HepG2 (cell line): Measurements from ENCODE around the gene SH3PXD2A. TPM values are rescaled to one million over a fixed set of nuclear protein-coding genes. Genes with fewer than 3 reads are reported as not detected.

Experiments
- BCL6 ChIP-seq: IDR thresholded peaks from 2 replicates; pipeline ENCODE4 v1.6.1; 2016; ENCODE audit warnings: missing genetic modification reagents, missing compliant biosample characterization
- CSRNP1 ChIP-seq: sonication (generic); formaldehyde crosslinking; IDR thresholded peaks from 2 replicates; pipeline ENCODE4 v1.8.1; 2023; ENCODE audit warnings: mild to moderate bottlenecking, missing genetic modification reagents
- ETV5 ChIP-seq: IDR thresholded peaks from 2 replicates; pipeline ENCODE4 v1.6.1; 2018; ENCODE audit warnings: missing biosample characterization, missing genetic modification reagents, inconsistent platforms, borderline replicate concordance
- FOXO1 ChIP-seq: sonication (generic); formaldehyde crosslinking; IDR thresholded peaks from 2 replicates; pipeline ENCODE4 v1.4.0; 2020; ENCODE audit warnings: missing genetic modification reagents
- FOXP1 ChIP-seq, 2 experiments: fragments of 450-650 bp in 1 of 2; IDR thresholded peaks; 2 replicates each; pipeline ENCODE4 v1.6.1; 2017 to 2018; ENCODE audit warnings: antibody characterized with exemption in 1 of 2
- GFI1 ChIP-seq: sonication (generic); formaldehyde crosslinking; IDR thresholded peaks from 2 replicates; pipeline ENCODE4 v1.5.0; 2020; ENCODE audit warnings: missing genetic modification reagents, mild to moderate bottlenecking, borderline replicate concordance
- KDM6A ChIP-seq: IDR thresholded peaks from 2 replicates; pipeline ENCODE4 v1.6.1; 2016; ENCODE audit warnings: low read depth
- MTF1 ChIP-seq: sonication (generic); formaldehyde crosslinking; IDR thresholded peaks from 2 replicates; pipeline ENCODE4 v1.5.0; 2020; ENCODE audit warnings: missing genetic modification reagents
- PHF21A ChIP-seq: sonication (generic); formaldehyde crosslinking; IDR thresholded peaks from 2 replicates; pipeline ENCODE4 v1.5.0; 2020; ENCODE audit warnings: mild to moderate bottlenecking, missing genetic modification reagents
- PHF5A ChIP-seq: IDR thresholded peaks from one replicate; pipeline ENCODE4 v1.6.1; 2018; ENCODE audit warnings: low read depth, missing genetic modification reagents; ENCODE audit not compliant: unreplicated experiment
- PRDM10 ChIP-seq: sonication (generic); formaldehyde crosslinking; IDR thresholded peaks from 2 replicates; pipeline ENCODE4 v1.4.0; 2020; ENCODE audit warnings: low read depth, missing genetic modification reagents
- SALL2 ChIP-seq: sonication (generic); formaldehyde crosslinking; IDR thresholded peaks from 2 replicates; pipeline ENCODE4 v1.8.1; 2023; ENCODE audit warnings: mild to moderate bottlenecking, missing genetic modification reagents, inconsistent platforms
- SMAD9 ChIP-seq: sonication (generic); formaldehyde crosslinking; IDR thresholded peaks from 2 replicates; pipeline ENCODE4 v1.5.1; 2020; ENCODE audit warnings: mild to moderate bottlenecking, missing genetic modification reagents
- TEAD3 ChIP-seq: optimal IDR thresholded peaks from 2 replicates; pipeline ENCODE3; 2016; ENCODE audit warnings: borderline replicate concordance
- ZBTB10 ChIP-seq: sonication (generic); formaldehyde crosslinking; IDR thresholded peaks from 2 replicates; pipeline ENCODE4 v1.4.0; 2020; ENCODE audit warnings: missing genetic modification reagents, borderline replicate concordance
- ZNF280B ChIP-seq: sonication (generic); formaldehyde crosslinking; IDR thresholded peaks from 2 replicates; pipeline ENCODE4 v1.5.0; 2020; ENCODE audit warnings: missing genetic modification reagents, mild to moderate bottlenecking, borderline replicate concordance
- ZNF292 ChIP-seq: sonication (generic); formaldehyde crosslinking; IDR thresholded peaks from 2 replicates; pipeline ENCODE4 v1.8.1; 2022; ENCODE audit warnings: mild to moderate bottlenecking, low read depth, missing genetic modification reagents, borderline replicate concordance
- ZNF317 ChIP-seq: sonication (generic); formaldehyde crosslinking; IDR thresholded peaks from 2 replicates; pipeline ENCODE4 v1.5.0; 2020; ENCODE audit warnings: mild to moderate bottlenecking, missing genetic modification reagents
- ZNF333 ChIP-seq: sonication (generic); formaldehyde crosslinking; IDR thresholded peaks from 2 replicates; pipeline ENCODE4 v1.4.0; 2020; ENCODE audit warnings: mild to moderate bottlenecking, missing genetic modification reagents, borderline replicate concordance
- polyA plus RNA-seq, 8 experiments: library from polyadenylated mRNA; depleted of rRNA in 3 of 8; stranded (reverse) in 7 of 8; unstranded in 1 of 8; fragments of >200 nt; fragmentation: Illumina TruSeq in 4 of 8; extraction: Trizol in 4 of 8; gene quantifications; 2 replicates each; pipeline versions ENCODE4 v1.2.1 to v1.2.3, GENCODE V29; 2011 to 2016; ENCODE audit warnings: low read depth in 4 of 8, missing spikeins in 1 of 8, mixed read lengths in 1 of 8; ENCODE audit not compliant: insufficient read depth in 1 of 8
- total RNA-seq, 5 experiments: library from RNA; depleted of rRNA; stranded (reverse); fragments of >200 nt; fragmentation: Illumina TruSeq; extraction: Trizol; gene quantifications; 2 replicates each; pipeline ENCODE4 v1.2.3, GENCODE V29; 2016; ENCODE audit warnings: low read depth in 1 of 5

The SH3PXD2A gene
- total and polyA plus RNA-seq, 2 of the 13 experiments (the other 11 are each of a cell fraction or from before 2014, with no cell fraction given) = 11.1 to 11.3 TPM

GRCh38 chr10:103576862-103577261, 278.5 kb downstream of the SH3PXD2A start (continued):
- TF ChIP-seq BCL6 (CRISPR knock-in tag) = peak; percentile 99
- TF ChIP-seq SMAD9 (CRISPR knock-in tag) = no peak
- no peak for TF ChIP-seq FOXP1 (IDR thresholded peaks at IDR 0.05)
- TF ChIP-seq FOXP1 (CRISPR knock-in tag; IDR thresholded peaks at IDR 0.05) = peak; percentile 74; the same call in 1 of the 2 replicates
- TF ChIP-seq KDM6A (CRISPR knock-in tag) = peak; percentile 55; the same call in 1 of the 2 replicates
- TF ChIP-seq ZNF333 = no peak
- peak; percentile 53; the same call in 1 of the 2 replicates for TF ChIP-seq ZNF292 (CRISPR knock-in tag)
- TF ChIP-seq TEAD3 (CRISPR knock-in tag) = peak; percentile 40
- no peak for TF ChIP-seq SALL2
- no peak for TF ChIP-seq ZBTB10 (CRISPR knock-in tag)
- TF ChIP-seq PRDM10 = no peak
- TF ChIP-seq FOXO1 (CRISPR knock-in tag) = peak; percentile 67; the same call in 1 of the 2 replicates
- TF ChIP-seq ZNF317 = no peak
- TF ChIP-seq MTF1 (CRISPR knock-in tag) = no peak
- TF ChIP-seq ETV5 = peak; percentile 84; the same call in 1 of the 2 replicates
- no peak for TF ChIP-seq ZNF280B (CRISPR knock-in tag)
- no peak for TF ChIP-seq CSRNP1 (CRISPR knock-in tag)
- TF ChIP-seq PHF21A = no peak
- TF ChIP-seq GFI1 (CRISPR knock-in tag) = 0 out of 2 replicates have a peak, but pooled peaks have one; percentile 39
- peak; percentile 35 for TF ChIP-seq PHF5A (CRISPR knock-in tag)
